ENCODE results near the gene CFAP92. TPM values are rescaled to one million over a fixed set of nuclear protein-coding genes. Genes with fewer than 3 reads are reported as not detected.

CFAP92 gene
- total RNA-seq, 1 experiment from 2014 or later: 0.92 TPM

GRCh38 chr3:129001101-129001805 lies 7.4 kb upstream of the CFAP92 start, which contains the start of gene EFCC1:
EFCC1 (plus strand) TSS chr3:129001304; CDS start chr3:129001629, 325 bp downstream.
- no peak within 1 kb of the TSS for H3K27ac Mint-ChIP-seq

More at GRCh38 chr3:129001101-129001805, 7.4 kb upstream of the CFAP92 start, which contains the start of gene EFCC1:
- Histone ChIP-seq H3K23me2 (ENCODE audit: insufficient read length, low read depth, low read length, poor library complexity, severe bottlenecking) (peaks cover 7% of the 10 kb centered on the region), H4K5ac (ENCODE audit: insufficient read length, low read depth, low read length) (no peak within 1 kb of the TSS), H4K20me1 (ENCODE audit: control insufficient read depth, insufficient read depth, insufficient read length) (no peaks in the 10 kb centered on the region), H3K56ac (ENCODE audit: insufficient read length, low read depth, low read length) (no peak within 1 kb of the TSS), H3K4me2 (ENCODE audit: insufficient read depth, insufficient read length, low read length) (peak within 1 kb of the TSS; percentile 93), H3K27ac (ENCODE audit: insufficient read length, low read depth, low read length) (no peak within 1 kb of the TSS), H3K4ac (ENCODE audit: low read depth, low read length) (no peak within 1 kb of the TSS), H2BK5ac (ENCODE audit: insufficient read length, low read length) (no peak within 1 kb of the TSS), H2BK20ac (ENCODE audit: low read depth, low read length, poor library complexity, severe bottlenecking) (no peak within 1 kb of the TSS), H2AK5ac (ENCODE audit: insufficient read length, low read length) (no peak within 1 kb of the TSS), H4K8ac (replicated peaks; ENCODE audit: insufficient read length, low read depth, low read length) (no peak within 1 kb of the TSS), H2AFZ (ENCODE audit: low read length) (no peak within 1 kb of the TSS), H3K9me3 (ENCODE audit: control insufficient read depth, low read depth, low read length) (no peaks in the 10 kb centered on the region), H3K18ac (ENCODE audit: insufficient read length, low read depth, low read length) (no peak within 1 kb of the TSS), H2BK15ac (ENCODE audit: low read depth, low read length) (no peak within 1 kb of the TSS), H4K91ac (ENCODE audit: insufficient read length, low read depth, low read length) (no peak within 1 kb of the TSS), H3T11ph (ENCODE audit: low read length) (no peak within 1 kb of the TSS), H3K79me2 (ENCODE audit: insufficient read depth, low read length) (no peaks in the 10 kb centered on the region), H3K9ac (ENCODE audit: extremely low read depth, insufficient read length, low read length) (no peak within 1 kb of the TSS), H2BK12ac (ENCODE audit: insufficient read length, low read depth, low read length) (no peak within 1 kb of the TSS), H3K27me3 (ENCODE audit: insufficient read depth, low read length) (peaks cover 51% of the 10 kb centered on the region), H2BK120ac (ENCODE audit: low read depth, low read length, poor library complexity, severe bottlenecking) (no peak within 1 kb of the TSS), H3K14ac (ENCODE audit: insufficient read depth, low read length) (no peak within 1 kb of the TSS), H3K79me1 (ENCODE audit: insufficient read depth, low read depth, low read length, poor library complexity, severe bottlenecking) (no peaks in the 10 kb centered on the region), H3K23ac (ENCODE audit: insufficient read length, low read depth, low read length) (no peak within 1 kb of the TSS), H3K4me1 (ENCODE audit: insufficient read depth, low read length) (peaks cover 2% of the 10 kb centered on the region; the same call in 1 of the 2 replicates)
- no peaks in the 10 kb centered on the region; a peak in 3 of 7 replicates for H3K36me3 Mint-ChIP-seq (ENCODE audit: insufficient read depth in 1 of 3, low read depth in 3 of 3)
- no CpG with 5 or more reads among the region's 74 CpGs for WGBS (ENCODE audit: extremely low coverage, insufficient read length, low lambda C conversion rate)
- peaks cover 0 to 8% of the 10 kb centered on the region in 2 experiments; a peak in 4 of 5 replicates for H3K9me3 Mint-ChIP-seq
- DNase-seq: peak; percentile 74
- peaks cover 17 to 38% of the 10 kb centered on the region in 2 experiments for H3K4me1 Mint-ChIP-seq
- H3K27me3 Mint-ChIP-seq (ENCODE audit: low read depth): peaks cover 96% of the 10 kb centered on the region
- TF ChIP-seq CTCF (conservative IDR thresholded peaks at IDR 0.05): no peak
- peak within 1 kb of the TSS; percentile 63 to 83 for H3K4me3 Mint-ChIP-seq
